Ecto neural progenitor cell (in vitro differentiated cells): ENCODE results near the gene MLN.

ENCODE experiments used
- DNase-seq: peaks from one replicate; pipeline ENCODE4 v3.0.0-alpha.2; 2018; ENCODE audit warnings: low spot score

Gene MLN

GRCh38 chr6:33771146-33772081 is 32.4 kb downstream of the MLN start:
- DNase-seq: peak; percentile 85

GRCh38 chr6:33770833-33771145 is 33.0 kb downstream of the MLN start:
- DNase-seq: no peak

GRCh38 chr6:33770124-33770832 is 33.5 kb downstream of the MLN start:
- DNase-seq: no peak

GRCh38 chr6:33769248-33769821 is 34.5 kb downstream of the MLN start:
- DNase-seq: no peak

- DNase-seq: peak; percentile 90
Observed at GRCh38 chr6:33768644-33769120, 35.1 kb downstream of the MLN start.

GRCh38 chr6:33766921-33767907 is 36.6 kb downstream of the MLN start:
- DNase-seq: no peak

GRCh38 chr6:33765368-33765767 is 38.4 kb downstream of the MLN start:
- no peak for DNase-seq

- DNase-seq: no peak
Observed at GRCh38 chr6:33764036-33764435, 39.8 kb downstream of the MLN start.

- no peak for DNase-seq
Observed at GRCh38 chr6:33763483-33763882, 40.3 kb downstream of the MLN start.

GRCh38 chr6:33762713-33763112 is 41.1 kb downstream of the MLN start:
- DNase-seq: no peak

- peak; percentile 77 for DNase-seq
Observed at GRCh38 chr6:33761922-33762629, 41.7 kb downstream of the MLN start.

GRCh38 chr6:33761581-33761921 is 42.3 kb downstream of the MLN start:
- no peak for DNase-seq

- DNase-seq: no peak
Observed at GRCh38 chr6:33759887-33760629, 43.7 kb downstream of the MLN start.

- no peak for DNase-seq
Observed at GRCh38 chr6:33758815-33759216, 45.0 kb downstream of the MLN start.

GRCh38 chr6:33757906-33758305 is 45.9 kb downstream of the MLN start:
- no peak for DNase-seq

- DNase-seq: no peak
Observed at GRCh38 chr6:33757113-33757512, 46.7 kb downstream of the MLN start.

- no peak for DNase-seq
Observed at GRCh38 chr6:33756211-33756954, 47.4 kb downstream of the MLN start.

GRCh38 chr6:33755070-33755869 is 48.5 kb downstream of the MLN start:
- DNase-seq: no peak

GRCh38 chr6:33754222-33754621 is 49.6 kb downstream of the MLN start:
- no peak for DNase-seq
